Suppressor macrophage treated with lipopolysaccharide for 4 hours (primary cell): ENCODE data around the gene CTNND2.

Source experiments
- DNase-seq: peaks from one replicate; pipeline ENCODE4 v3.0.0-alpha.2; 2020

CTNND2 gene

GRCh38 chr5:11510889-11511288 lies 393.4 kb downstream of the CTNND2 start:
- no peak for DNase-seq

- no peak for DNase-seq
These were observed 394.5 kb downstream of the CTNND2 start for GRCh38 chr5:11509793-11510192.

DNA sequence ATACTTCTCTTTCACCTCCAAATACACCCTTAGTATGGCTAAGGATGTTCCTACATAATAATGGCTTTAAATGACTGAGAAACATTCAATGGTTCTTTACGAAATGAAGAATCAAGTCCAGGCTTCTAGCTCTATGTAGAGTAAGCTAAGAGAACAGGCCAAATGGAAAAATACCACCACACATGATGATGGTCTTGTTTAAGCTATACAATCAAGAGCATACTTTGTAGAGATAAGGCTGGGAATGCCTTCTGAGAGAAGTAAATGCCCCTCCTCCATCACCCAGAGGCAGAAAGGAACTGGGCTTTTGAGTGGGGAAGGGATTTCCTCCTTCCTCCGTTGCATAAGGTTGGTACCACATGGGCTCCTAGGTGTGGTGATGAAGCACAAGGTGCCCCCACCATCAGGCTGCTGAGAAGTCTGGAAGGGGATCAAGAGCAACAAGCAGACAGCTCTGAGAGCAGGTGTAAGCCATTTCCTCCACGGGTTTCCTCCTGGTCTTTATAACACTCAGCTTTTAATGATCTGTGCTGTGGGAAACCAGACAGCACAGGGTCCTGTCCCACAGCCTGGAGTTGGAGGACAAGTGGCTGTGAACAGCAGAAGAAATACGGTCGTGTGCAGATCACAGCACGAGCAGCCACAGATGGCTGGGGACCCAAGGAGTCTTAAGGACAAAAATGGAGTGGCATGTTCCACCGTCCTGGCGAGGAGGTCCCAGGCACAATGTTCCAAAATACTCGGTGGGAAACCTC lies 396.9 kb downstream of the CTNND2 start:
- no peak for DNase-seq

DNA sequence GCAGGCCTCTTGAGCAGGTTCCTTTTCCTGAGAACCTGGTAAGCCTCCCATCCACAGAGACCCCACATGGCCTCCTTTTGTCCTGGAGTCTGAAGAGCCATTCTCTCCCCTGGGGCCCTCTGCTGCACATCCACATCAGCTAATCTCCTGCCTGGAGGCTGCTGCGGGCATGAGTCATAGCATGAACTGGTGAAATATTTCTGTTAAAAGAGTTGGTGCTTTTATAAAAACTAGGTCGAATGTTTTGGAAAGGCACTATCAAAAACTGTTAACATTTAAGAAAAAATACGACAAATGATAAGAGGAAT lies 399.4 kb downstream of the CTNND2 start:
- no peak for DNase-seq

GRCh38 chr5:11504065-11504885 lies 400.0 kb downstream of the CTNND2 start:
- no peak for DNase-seq

GRCh38 chr5:11502783-11503182 lies 401.5 kb downstream of the CTNND2 start:
- no peak for DNase-seq

DNA sequence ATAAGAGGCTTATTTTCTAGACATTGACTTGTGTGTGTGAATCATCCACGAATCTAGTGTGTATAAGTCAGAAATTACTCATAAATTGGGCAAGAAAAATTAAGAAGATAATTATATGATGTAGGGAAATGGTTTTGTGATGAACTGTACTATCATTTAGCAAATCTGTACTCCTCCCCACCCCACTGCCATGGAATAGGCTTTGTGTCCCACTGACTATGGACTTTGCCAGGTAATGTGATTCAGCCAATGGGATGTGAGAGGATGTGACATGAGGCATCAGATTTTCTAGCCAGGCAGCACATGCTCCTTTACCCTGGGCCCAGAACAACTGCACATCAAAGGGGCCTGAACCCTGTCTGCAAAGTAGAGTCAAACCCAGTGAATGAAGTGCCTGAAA lies 406.6 kb downstream of the CTNND2 start:
- no peak for DNase-seq

GRCh38 chr5:11496137-11496719 lies 408.0 kb downstream of the CTNND2 start:
- no peak for DNase-seq

DNA sequence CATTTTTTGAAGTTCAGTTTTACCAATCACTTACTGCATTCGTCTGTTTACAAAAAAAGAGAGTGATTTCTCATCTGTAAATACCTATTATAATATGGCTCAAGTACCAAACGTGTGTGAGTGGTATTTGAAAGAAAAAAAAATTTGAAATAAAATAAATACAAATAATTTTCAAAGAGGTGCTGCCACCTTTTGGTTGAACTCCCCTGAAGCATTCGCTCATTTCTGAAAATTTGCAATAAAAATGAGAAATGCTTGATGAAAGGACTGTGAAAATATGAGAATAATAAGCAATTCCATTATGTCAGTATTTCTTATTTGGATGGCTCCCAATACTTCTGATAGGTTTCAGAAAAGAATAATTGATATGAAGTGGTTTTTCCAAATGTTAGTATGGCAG lies 409.9 kb downstream of the CTNND2 start:
- DNase-seq = peak; percentile 6

GRCh38 chr5:11491404-11492075 lies 412.7 kb downstream of the CTNND2 start:
- no peak for DNase-seq

GRCh38 chr5:11483630-11484029 lies 420.6 kb downstream of the CTNND2 start:
- no peak for DNase-seq

GRCh38 chr5:11482011-11482410 lies 422.2 kb downstream of the CTNND2 start:
- DNase-seq = no peak

- no peak for DNase-seq
These were observed 426.5 kb downstream of the CTNND2 start for GRCh38 chr5:11477786-11478185.

DNA sequence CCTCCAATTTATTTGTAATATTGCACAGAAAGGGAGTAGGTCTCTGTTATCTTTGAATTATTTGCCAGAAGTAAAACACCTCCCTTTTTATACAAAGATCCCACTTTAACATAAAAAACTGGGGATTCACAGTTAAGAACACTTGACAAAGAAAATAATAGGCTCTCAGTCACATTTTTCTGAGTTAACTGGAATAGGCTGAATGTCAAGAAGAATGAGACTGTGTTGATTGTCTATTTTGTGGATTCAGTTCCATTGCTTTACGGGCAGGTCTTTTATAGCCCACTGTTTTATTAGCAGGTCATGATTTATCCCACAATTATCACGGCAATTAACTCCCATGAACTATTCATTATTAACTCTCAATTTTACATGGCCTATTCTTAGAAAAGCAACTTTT lies 427.4 kb downstream of the CTNND2 start:
- no peak for DNase-seq

DNA sequence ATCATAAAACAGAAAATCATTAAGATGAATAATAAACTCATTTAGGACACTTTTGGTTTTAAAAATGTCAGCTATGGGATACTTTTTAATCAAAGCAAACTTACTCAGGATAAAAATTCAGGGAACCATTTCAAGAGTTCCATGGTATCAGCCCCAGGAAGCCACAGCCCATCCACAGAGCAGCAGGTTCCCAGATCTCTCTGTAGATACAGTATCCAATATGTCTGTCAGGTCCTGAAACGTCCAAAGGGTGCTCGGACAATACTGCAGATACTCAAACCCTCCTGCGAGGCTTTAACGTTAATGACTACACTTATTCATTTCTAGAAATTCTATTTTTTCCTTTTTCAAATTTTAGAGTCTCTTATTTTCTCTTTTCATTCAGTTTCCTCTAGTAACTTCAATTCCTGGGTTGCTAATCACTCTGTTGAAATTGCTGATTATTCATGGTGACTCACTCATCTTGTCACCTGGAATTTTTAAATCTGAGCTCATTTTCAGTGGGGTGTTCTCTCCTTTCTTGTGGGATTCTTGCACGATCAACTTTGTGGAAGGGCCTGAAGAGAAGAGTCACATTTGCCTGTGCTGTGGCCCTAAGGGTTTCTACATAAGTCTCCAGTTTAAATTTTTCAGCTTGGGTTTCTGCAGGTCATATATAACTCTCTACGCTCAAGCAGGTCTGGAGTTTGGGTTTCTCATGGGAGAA lies 435.8 kb downstream of the CTNND2 start:
- no peak for DNase-seq

- no peak for DNase-seq
These were observed 436.7 kb downstream of the CTNND2 start for GRCh38 chr5:11467588-11467987.

GRCh38 chr5:11459716-11460115 lies 444.5 kb downstream of the CTNND2 start:
- DNase-seq = no peak

- no peak for DNase-seq
These were observed 448.7 kb downstream of the CTNND2 start for GRCh38 chr5:11455505-11455904.

- no peak for DNase-seq
These were observed 451.4 kb downstream of the CTNND2 start for GRCh38 chr5:11452852-11453251.

- DNase-seq = no peak
These were observed 454.3 kb downstream of the CTNND2 start for GRCh38 chr5:11449966-11450365.

DNA sequence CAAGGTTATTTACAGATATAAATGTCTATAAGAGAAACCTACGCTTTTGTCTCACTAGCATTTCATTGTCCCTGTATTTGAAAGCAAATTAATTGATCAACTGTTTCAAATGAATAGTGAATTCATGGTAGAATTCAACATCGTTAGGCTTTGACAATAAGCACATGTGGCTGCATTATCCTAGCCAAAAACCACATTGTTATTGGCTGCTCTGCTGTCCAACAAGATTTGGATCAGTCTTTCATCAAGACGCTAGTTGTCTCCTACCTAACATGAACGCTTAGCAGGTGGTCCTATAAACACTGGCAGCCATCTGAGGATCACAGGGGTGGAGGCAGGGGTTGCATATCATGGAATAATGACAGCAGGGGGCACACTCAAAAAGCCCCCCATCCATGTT lies 455.0 kb downstream of the CTNND2 start:
- no peak for DNase-seq

DNA sequence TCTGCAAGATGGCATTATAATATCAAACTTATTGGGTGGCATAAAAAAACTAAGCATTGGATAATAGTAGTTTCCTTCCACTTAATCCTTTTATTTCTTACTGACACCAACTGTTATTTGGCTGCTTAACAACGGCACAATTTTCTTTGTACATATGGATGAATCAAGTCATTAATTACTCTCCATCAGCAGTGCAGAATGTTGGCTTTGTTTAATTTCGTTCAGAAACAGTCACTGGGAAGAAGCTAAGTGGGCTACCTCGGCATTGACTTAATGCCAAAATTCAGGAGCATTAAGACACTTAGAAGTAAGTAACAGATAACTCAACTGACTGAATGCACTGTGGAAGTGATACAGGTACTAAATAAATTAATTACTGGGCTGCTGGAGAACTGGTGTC lies 460.4 kb downstream of the CTNND2 start:
- no peak for DNase-seq

DNA sequence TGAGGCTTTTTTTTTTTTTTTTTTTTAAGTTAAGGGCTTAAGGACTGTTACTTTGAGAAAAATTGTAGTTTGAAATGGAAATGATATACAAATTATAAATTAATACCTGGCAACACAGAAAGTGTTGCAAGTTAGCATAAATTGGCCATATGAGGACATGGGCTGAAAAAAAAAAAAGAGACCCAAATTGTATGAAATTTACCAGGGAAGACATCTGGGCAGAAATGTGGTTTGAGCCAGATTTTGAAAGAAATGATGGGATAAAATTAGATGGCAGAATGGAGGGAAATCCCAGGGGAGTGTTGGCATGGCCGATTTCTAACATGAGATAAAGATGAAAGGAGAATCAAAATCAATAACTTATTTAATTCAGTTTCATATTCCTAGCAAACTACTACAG lies 472.1 kb downstream of the CTNND2 start:
- no peak for DNase-seq
